ENCODE results near the gene KIF3B.
"Not testable (repeated sequence)": the region's sequence is repeated elsewhere in the genome, so short reads cannot be mapped to it uniquely, and the experiment has no call there.

The KIF3B gene

DNA sequence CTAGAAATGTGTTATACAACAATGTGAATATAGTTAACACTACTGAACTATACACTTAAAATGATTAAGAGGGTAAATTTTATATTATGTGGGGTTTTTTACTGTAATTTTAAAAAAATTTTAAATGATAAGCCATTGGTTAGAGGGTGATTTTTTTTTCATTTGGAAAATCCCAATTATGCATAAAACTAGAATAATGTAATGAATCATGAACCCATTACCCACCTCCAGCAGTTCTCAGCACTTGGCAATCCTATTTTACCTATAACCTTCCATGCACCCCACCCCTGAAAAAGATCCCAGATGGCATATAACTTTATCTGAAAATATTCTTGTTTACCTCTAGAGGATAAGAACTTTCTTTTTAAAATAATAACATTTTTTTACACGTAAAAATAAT, 13.7 kb downstream of the KIF3B start:
- DNase-seq (ENCODE audit: low read depth, low spot score) = no peak
- no peak overlapping the region for H3K27ac ChIP-seq

DNA sequence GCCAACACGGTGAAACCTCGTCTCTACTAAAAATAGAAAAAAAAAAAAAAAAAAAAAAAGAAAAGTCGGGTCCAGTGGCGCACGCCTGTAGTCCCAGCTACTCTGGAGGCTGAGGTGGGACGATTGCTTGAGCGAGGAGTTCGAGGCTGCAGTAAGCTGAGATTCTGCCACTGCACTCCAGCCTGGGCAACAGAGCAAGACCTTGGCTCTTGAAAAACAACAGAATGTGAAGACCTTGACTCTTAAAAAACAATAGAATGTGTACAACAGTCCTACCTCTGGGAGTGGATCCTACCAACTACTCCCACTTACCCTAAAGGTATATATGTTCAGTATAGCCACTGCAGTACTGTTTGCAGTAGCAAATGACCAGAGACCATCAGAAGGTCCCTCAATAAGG, 15.1 kb downstream of the KIF3B start:
- H3K27ac ChIP-seq = no peak overlapping the region
- DNase-seq (ENCODE audit: low read depth, low spot score) = no peak

DNA sequence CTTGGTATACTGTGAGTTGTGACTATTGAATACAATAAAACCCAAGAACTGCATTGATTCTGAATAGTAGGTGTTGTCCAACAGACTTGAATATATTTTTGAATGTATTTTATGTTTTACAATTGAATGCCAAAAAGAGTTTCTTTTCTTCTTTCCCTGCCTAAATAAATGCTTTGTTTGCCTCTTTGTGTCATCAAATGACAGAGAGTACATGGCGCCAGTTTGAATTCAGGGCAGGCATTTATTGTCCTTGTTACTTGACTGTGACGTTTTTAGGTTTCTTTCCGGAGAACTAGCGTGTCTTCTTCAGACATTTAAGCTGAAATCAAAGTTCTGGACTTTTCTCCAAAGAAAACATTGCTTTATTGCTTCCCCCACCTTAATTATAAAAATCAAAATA, 16.6 kb downstream of the KIF3B start:
- H3K27ac ChIP-seq = no peak overlapping the region
- no peak for DNase-seq (ENCODE audit: low read depth, low spot score)

DNA sequence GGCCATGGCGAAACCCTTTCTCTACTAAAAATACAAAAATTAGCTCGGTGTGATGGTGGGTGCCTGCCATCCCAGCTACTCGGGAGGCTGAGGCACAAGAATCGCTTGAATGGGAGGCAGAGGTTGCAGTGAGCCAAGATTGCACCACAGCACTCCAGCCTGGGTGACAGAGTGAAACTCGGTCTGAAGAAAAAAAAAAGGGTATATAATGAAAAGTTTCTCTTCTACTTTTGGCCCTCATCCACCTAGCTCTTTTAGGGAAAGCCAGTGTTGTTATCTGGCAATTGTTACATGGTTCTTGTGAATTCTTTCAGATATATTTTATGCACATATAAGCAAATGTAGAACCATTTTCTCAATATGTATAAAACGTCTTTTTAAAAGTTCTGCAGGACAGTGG, 19.0 kb downstream of the KIF3B start:
- no peak overlapping the region for H3K27ac ChIP-seq
- DNase-seq (ENCODE audit: low read depth, low spot score) = no peak

- no peak overlapping the region for H3K27ac ChIP-seq
These were observed 19.5 kb downstream of the KIF3B start for GRCh38 chr20:32296819-32297420.

GRCh38 chr20:32297439-32297838, 20.0 kb downstream of the KIF3B start:
- DNase-seq (ENCODE audit: low read depth, low spot score) = no peak
- no peak overlapping the region for H3K27ac ChIP-seq

More at GRCh38 chr20:32296819-32297420, 19.5 kb downstream of the KIF3B start:
- no peak for DNase-seq (ENCODE audit: low read depth, low spot score)

GRCh38 chr20:32300647-32301046, 23.2 kb downstream of the KIF3B start:
- no peak overlapping the region for H3K27ac ChIP-seq
- DNase-seq (ENCODE audit: low read depth, low spot score) = no peak

- no peak overlapping the region for H3K27ac ChIP-seq
- DNase-seq (ENCODE audit: low read depth, low spot score) = no peak
These were observed 24.5 kb downstream of the KIF3B start for GRCh38 chr20:32301719-32302506.

DNA sequence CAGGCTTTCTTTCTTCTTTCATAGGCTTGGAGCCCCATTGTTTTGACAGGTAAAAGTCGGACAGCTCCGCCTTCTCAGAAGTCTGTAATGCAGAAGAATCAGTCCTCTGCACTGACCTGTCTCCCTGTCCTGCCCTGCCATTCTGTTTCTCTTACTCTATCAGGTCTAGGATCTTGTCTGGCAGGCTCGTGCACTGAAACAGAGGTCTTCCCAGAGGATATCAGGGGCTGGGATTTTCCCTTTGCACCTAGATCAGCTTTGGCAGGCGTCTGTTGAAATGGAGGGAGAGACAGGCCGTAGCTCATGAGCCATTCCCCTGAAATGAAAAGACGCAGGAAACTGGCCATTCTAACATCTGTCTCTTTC, 25.0 kb downstream of the KIF3B start:
- no peak for DNase-seq (ENCODE audit: low read depth, low spot score)
- H3K27ac ChIP-seq = no peak overlapping the region

DNA sequence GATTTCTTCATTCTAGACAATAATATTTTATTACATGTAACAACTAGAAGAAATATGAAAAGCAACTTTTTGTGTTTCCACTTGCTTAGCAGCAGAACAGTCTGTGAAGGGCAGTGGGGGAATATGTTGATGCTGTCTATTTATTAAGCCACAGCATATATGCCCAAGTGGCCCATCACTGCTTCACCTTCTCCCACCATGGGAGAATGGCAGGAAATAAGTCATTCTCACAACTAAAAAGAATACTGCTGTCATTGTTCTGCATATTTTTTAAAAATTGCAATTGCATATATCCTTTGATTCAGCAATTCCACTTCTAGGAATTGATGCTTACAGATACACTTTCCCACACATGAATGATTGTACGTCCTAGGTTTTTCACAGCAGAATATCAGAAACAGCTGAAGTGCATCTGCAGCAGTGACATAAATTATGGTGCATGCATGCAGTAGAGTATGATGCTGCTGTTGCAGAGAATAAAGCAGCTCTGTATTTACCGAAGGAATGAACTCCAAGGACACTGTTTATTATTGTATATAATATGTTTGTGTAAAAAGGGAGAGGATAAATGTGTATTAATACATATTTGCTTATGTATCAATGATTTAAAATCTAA, 26.8 kb downstream of the KIF3B start:
- no peak overlapping the region for H3K27ac ChIP-seq
- no peak for DNase-seq (ENCODE audit: low read depth, low spot score)

DNA sequence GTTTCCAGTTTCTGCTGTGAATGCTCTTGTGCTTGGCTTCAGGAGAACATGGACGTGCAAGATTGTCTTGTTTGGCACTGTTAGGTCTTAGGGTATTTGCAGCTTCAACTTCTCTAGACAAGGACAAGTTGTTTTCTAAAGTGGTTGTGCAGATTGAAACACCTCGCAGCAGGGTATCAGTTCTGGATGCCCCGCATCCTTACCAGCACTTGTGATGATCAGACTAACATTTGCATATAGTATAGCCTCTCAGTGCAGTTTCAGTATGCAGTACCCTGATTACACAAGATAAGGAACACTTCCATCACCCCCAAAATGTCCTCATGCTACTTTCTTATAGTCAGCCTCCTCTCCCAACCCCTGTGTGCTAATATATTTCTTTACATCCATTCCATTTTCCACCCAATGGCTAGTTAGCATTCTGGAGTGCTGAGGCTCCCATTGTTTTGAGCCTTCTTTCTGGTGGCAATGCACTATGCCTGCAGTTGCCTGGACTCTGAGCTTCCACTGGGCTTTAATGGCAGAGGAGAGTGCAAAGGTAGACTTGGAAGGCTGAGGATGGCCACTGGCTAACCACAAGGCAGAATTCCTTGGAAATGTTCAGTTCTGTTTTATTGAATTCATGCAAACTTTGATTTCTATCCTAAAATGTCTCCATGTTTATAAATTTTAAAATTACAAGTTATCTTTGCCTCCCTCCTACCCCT, 35.4 kb downstream of the KIF3B start:
- DNase-seq (ENCODE audit: low read depth, low spot score) = no peak
- H3K27ac ChIP-seq = no peak overlapping the region

DNA sequence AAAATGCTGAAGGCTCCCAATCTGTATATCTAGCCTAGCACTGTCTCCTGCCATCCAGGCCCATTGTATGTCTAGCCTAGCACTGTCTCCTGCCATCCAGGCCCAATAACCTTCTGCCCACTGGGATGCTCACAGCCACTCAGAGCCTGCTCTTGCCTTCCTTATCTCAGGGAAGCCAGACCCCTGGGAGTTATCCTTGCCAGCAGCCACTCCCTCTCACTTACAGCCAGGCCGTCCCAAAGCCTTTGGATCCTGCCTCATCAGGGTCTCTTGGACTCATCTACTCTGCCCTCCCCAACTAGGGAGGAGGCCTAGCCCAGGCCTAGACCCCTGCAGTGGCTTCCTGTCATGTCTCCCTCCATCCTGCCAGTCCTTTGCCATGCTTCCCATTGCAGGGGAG, 37.3 kb downstream of the KIF3B start:
- DNase-seq (ENCODE audit: low read depth, low spot score) = no peak
- no peak overlapping the region for H3K27ac ChIP-seq

- DNase-seq (ENCODE audit: low read depth, low spot score) = no peak
These were observed 37.9 kb downstream of the KIF3B start for GRCh38 chr20:32315399-32315798.

GRCh38 chr20:32315891-32316290, 38.4 kb downstream of the KIF3B start:
- H3K27ac ChIP-seq = no peak overlapping the region
- DNase-seq (ENCODE audit: low read depth, low spot score) = no peak

More at GRCh38 chr20:32315399-32315798, 37.9 kb downstream of the KIF3B start:
- no peak overlapping the region for H3K27ac ChIP-seq

- no peak for DNase-seq (ENCODE audit: low read depth, low spot score)
- H3K27ac ChIP-seq = no peak overlapping the region
These were observed 39.2 kb downstream of the KIF3B start for GRCh38 chr20:32316667-32317066.

GRCh38 chr20:32319100-32319499, 41.6 kb downstream of the KIF3B start:
- H3K27ac ChIP-seq = no peak overlapping the region
- no peak for DNase-seq (ENCODE audit: low read depth, low spot score)

- H3K27ac ChIP-seq = no peak overlapping the region
- no peak for DNase-seq (ENCODE audit: low read depth, low spot score)
These were observed 42.9 kb downstream of the KIF3B start for GRCh38 chr20:32320305-32320704.

GRCh38 chr20:32321390-32321789, 43.9 kb downstream of the KIF3B start:
- DNase-seq (ENCODE audit: low read depth, low spot score) = no peak
- no peak overlapping the region for H3K27ac ChIP-seq

- not testable (repeated sequence) for DNase-seq (ENCODE audit: low read depth, low spot score); H3K27ac ChIP-seq
These were observed 44.8 kb downstream of the KIF3B start for GRCh38 chr20:32322260-32322659.

DNA sequence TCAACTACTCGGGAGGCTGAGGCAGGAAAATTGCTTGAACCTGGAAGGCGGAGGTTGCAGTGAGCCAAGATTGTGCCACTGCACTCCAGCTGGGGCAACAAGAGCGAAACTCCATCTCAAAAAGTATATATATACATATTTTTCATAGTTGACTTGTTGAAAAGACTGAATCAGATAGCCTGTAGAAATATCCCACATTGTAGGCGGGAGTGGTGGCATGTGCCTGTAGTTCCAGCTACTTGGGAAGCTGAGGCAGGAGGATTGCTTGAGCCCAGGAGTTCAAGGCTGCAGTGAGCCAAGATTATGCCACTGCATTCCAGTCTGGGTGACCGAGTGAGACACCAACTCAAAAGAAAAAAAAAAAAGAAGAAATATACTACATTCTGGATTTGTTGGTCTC, 46.3 kb downstream of the KIF3B start:
- not testable (repeated sequence) for H3K27ac ChIP-seq; DNase-seq (ENCODE audit: low read depth, low spot score)
